Activated B cell treated with CpG ODN at 0.5 μM for 24 hours (primary cell): ENCODE data around the gene OGFRL1. TPM values are rescaled to one million over a fixed set of nuclear protein-coding genes. Genes with fewer than 3 reads are reported as not detected.

Source experiments
- ATAC-seq: fragments of 200-7000 bp; cut with Tn5 transposase; one replicate; pipeline ENCODE4 v1.10.0; 2021; ENCODE audit warnings: low read depth, mild to moderate bottlenecking, moderate library complexity
- CTCF ChIA-PET: fragments of 350-600 bp; sonication (Branson Sonifier 250); formaldehyde crosslinking; loops from one replicate; lab custom pipeline; 2021; ENCODE audit warnings: antibody characterized with exemption; lab: Charles Lee
- POLR2A ChIA-PET: fragments of 350-600 bp; sonication (Branson Sonifier 250); formaldehyde crosslinking; loops from one replicate; lab custom pipeline; 2021; ENCODE audit warnings: antibody characterized with exemption; lab: Charles Lee
- DNase-seq: peaks from one replicate; pipeline ENCODE4 v3.0.0; 2022
- H3K27ac Mint-ChIP-seq: one replicate; pipeline ENCODE4 v1.8.0; 2020; ENCODE audit warnings: mixed read lengths
- H3K27me3 Mint-ChIP-seq: one replicate; pipeline ENCODE4 v1.8.0; 2021; ENCODE audit warnings: mixed read lengths
- H3K36me3 Mint-ChIP-seq: one replicate; pipeline ENCODE4 v1.8.0; 2021; ENCODE audit warnings: low read depth, mixed read lengths
- H3K4me1 Mint-ChIP-seq: one replicate; pipeline ENCODE4 v1.8.0; 2021; ENCODE audit warnings: mixed read lengths
- H3K4me3 Mint-ChIP-seq: one replicate; pipeline ENCODE4 v1.8.0; 2020; ENCODE audit warnings: mild to moderate bottlenecking, mixed read lengths
- H3K9me3 Mint-ChIP-seq: one replicate; pipeline ENCODE4 v1.8.0; 2020; ENCODE audit warnings: mixed read lengths
- CTCF ChIP-seq: fragments of 200-600 bp; IDR thresholded peaks from one replicate; pipeline ENCODE4 v1.8.0; 2022; ENCODE audit warnings: antibody characterized with exemption, mild to moderate bottlenecking
- intact Hi-C: fragments of 100-400 bp; cut with micrococcal nuclease; formaldehyde crosslinking; loops from one replicate; pipeline ENCODE4 v1.15.1; 2024
- total RNA-seq: library from RNA; stranded (reverse); gene quantifications from 2 replicates; pipeline ENCODE4 v1.2.3, GENCODE V29; 2022

Gene OGFRL1
- total RNA-seq, 1 donor from 2014 or later: 18.4 TPM

- no peak for TF ChIP-seq CTCF
- ATAC-seq (no peak), DNase-seq (no peak)
- H3K27ac Mint-ChIP-seq: no peak overlapping the region
- intact Hi-C loops: loop anchor here (1.0 to 10.0 kb wide), 5 partner anchors 62 to 644 kb away; partner anchors contain the start of genes B3GAT2 and OGFRL1
- H3K9me3 Mint-ChIP-seq: no peaks in the 10 kb centered on the region
- H3K4me3 Mint-ChIP-seq: no peak overlapping the region
- no peaks in the 10 kb centered on the region for H3K36me3 Mint-ChIP-seq
- CTCF ChIA-PET: interaction anchor here (0.8 to 2.7 kb wide), 6 partner anchors 38 to 394 kb away, joined by 3 to 28 read pairs (median 6); no protein-coding TSS in a partner anchor
- H3K27me3 Mint-ChIP-seq: no peaks in the 10 kb centered on the region
- POLR2A ChIA-PET: interaction anchor here (0.7 kb wide), 1 partner anchor 156 kb away, joined by 4 read pairs; no protein-coding TSS in a partner anchor
- peaks cover 19% of the 10 kb centered on the region for H3K4me1 Mint-ChIP-seq
Measured at GRCh38 chr6:71349976-71350615, 61.5 kb downstream of the OGFRL1 start.

GRCh38 chr6:71351190-71351589, 62.6 kb downstream of the OGFRL1 start:
- no peak overlapping the region for H3K27ac Mint-ChIP-seq
- ChIA-PET CTCF (interaction anchor here (1.3 to 2.7 kb wide), 3 partner anchors 157 to 164 kb away, joined by 8 to 28 read pairs (median 14); no protein-coding TSS in a partner anchor), POLR2A (no interaction called here)
- no peaks in the 10 kb centered on the region for H3K9me3 Mint-ChIP-seq
- no peaks in the 10 kb centered on the region for H3K27me3 Mint-ChIP-seq
- intact Hi-C loops: no loop called here
- TF ChIP-seq CTCF: no peak
- H3K4me1 Mint-ChIP-seq: peaks cover 16% of the 10 kb centered on the region
- DNase-seq (no peak), ATAC-seq (no peak)
- no peak overlapping the region for H3K4me3 Mint-ChIP-seq
- no peaks in the 10 kb centered on the region for H3K36me3 Mint-ChIP-seq
